Naive thymus-derived CD8-positive, alpha-beta T cell (primary cell): ENCODE data around the gene INPPL1. TPM values are rescaled to one million over a fixed set of nuclear protein-coding genes. Genes with fewer than 3 reads are reported as not detected.

Experiments used
- polyA plus RNA-seq, 3 donors: library from polyadenylated mRNA; unstranded; fragments of 300-500 nt; fragmentation: Illumina TruSeq; gene quantifications; one replicate each; pipeline ENCODE4 v1.2.3, GENCODE V29; 2021
- total RNA-seq, 8 experiments: library from RNA in 2 of 8; stranded (reverse) in 2 of 8; gene quantifications; one replicate each; pipeline ENCODE4 v1.2.3 and lab custom pipeline; 2021 to 2026

Gene INPPL1
- total and polyA plus RNA-seq, 5 experiments from 2014 or later = 6.0 to 162 (median 8.6) TPM

Other genes starting within 250 kb of the INPPL1 start
- gene IL18BP, start 225.9 kb upstream of the INPPL1 start, total RNA-seq = 10 to 100 TPM; 15.1 to 19.6 TPM
- 10 to 100 TPM in 1 of 3 donors, 1 to 10 TPM in 2; 7.4 to 15.8 (median 8.6) TPM for gene IL18BP, start 225.9 kb upstream of the INPPL1 start, polyA plus RNA-seq
- gene NUMA1, start 144.2 kb upstream of the INPPL1 start, total RNA-seq = 100 to 1,000 TPM; 436 to 442 TPM
- 100 to 1,000 TPM in 1 of 3 donors, 10 to 100 TPM in 2; 12.0 to 119 (median 30.6) TPM for gene NUMA1, start 144.2 kb upstream of the INPPL1 start, polyA plus RNA-seq
- gene LRRC51, start 143.9 kb upstream of the INPPL1 start, total RNA-seq = 1 to 10 TPM; 5.0 to 6.6 TPM
- gene LRRC51, start 143.9 kb upstream of the INPPL1 start, polyA plus RNA-seq = 1 to 10 TPM; 1.5 to 3.1 (median 2.5) TPM
- 10 to 100 TPM; 66.8 to 68.6 TPM for gene LAMTOR1, start 121.5 kb upstream of the INPPL1 start, total RNA-seq
- 10 to 100 TPM; 78.0 to 87.7 (median 78.6) TPM for gene LAMTOR1, start 121.5 kb upstream of the INPPL1 start, polyA plus RNA-seq
- gene TOMT, start 118.8 kb upstream of the INPPL1 start, total RNA-seq = not detected
- gene TOMT, start 118.8 kb upstream of the INPPL1 start, polyA plus RNA-seq = not detected
- gene ANAPC15, start 112.1 kb upstream of the INPPL1 start, total RNA-seq = 10 to 100 TPM; 52.9 to 62.1 TPM
- 100 to 1,000 TPM in 1 of 3 donors, 10 to 100 TPM in 2; 81.7 to 102 (median 90.1) TPM for gene ANAPC15, start 112.1 kb upstream of the INPPL1 start, polyA plus RNA-seq
- gene FOLR3, start 89.0 kb upstream of the INPPL1 start, total RNA-seq = not detected
- gene FOLR3, start 89.0 kb upstream of the INPPL1 start, polyA plus RNA-seq = not detected
- gene FOLR1, start 32.6 kb upstream of the INPPL1 start, total RNA-seq = not detected
- gene FOLR1, start 32.6 kb upstream of the INPPL1 start, polyA plus RNA-seq = not detected
- 1 to 10 TPM in 1 of 2 experiments, under 1 TPM in 1; 0.31 to 1.0 TPM for gene FOLR2, start 8.0 kb upstream of the INPPL1 start, total RNA-seq
- not detected for gene FOLR2, start 8.0 kb upstream of the INPPL1 start, polyA plus RNA-seq
- not detected for gene PHOX2A, start 19.4 kb downstream of the INPPL1 start, total RNA-seq
- gene PHOX2A, start 19.4 kb downstream of the INPPL1 start, polyA plus RNA-seq = not detected
- 10 to 100 TPM; 16.1 to 19.4 TPM for gene CLPB, start 209.8 kb downstream of the INPPL1 start, total RNA-seq
- gene CLPB, start 209.8 kb downstream of the INPPL1 start, polyA plus RNA-seq = 1 to 10 TPM; 4.8 to 9.5 (median 5.0) TPM